ENCODE measurements around the gene RABL6.
"Not testable (repeated sequence)": the region's sequence is repeated elsewhere in the genome, so short reads cannot be mapped to it uniquely, and the experiment has no call there.

RABL6 gene

DNA sequence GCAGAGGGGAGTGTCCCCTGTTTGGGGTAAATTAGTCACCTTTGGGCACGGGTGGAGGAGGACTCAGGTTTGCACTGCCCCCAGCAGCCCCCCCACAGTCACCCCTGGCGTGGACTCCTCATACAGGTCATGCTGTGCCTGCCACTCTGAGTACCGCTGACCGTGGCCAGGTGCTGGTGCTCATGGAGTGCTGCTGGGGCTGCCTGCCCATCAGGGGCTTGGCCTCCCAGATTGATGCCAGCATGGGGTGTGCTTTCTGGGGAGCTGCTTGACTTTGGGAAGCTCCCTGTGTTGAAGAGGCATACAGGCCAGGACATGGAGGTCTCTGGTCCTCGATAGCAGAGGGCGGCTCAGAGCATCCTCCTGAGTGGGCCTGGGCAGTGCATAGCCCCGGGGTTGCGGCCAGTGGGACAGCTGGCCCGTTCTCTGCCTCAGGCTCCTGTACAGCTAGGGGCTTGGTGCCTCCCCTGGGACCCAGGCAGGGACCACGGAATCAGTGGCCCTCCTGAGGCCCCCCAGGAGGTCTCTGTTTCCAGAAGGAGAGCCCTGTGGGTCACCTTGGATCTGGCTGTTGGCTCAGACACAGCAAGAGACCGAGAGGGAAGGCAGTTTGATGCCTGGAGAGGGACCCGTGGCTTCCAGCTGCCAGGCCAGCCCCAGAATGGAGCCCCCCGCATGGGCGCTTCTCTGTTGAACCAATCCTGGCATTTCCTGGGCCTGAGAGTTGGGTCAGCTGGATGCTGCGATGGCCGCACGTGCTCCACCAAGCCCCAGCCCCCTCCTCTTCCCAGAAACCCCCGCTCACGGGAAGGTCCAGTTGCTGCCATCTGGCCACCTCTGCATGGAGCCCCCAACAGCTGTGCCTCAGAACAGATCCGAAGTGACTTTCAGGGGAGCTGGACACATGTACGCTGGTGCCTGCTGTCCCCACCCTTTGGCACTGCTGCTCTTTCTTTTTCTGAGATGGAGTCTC, 28.5 kb downstream of the RABL6 start:
- DNase-seq (ENCODE audit: low spot score) = no peak

DNA sequence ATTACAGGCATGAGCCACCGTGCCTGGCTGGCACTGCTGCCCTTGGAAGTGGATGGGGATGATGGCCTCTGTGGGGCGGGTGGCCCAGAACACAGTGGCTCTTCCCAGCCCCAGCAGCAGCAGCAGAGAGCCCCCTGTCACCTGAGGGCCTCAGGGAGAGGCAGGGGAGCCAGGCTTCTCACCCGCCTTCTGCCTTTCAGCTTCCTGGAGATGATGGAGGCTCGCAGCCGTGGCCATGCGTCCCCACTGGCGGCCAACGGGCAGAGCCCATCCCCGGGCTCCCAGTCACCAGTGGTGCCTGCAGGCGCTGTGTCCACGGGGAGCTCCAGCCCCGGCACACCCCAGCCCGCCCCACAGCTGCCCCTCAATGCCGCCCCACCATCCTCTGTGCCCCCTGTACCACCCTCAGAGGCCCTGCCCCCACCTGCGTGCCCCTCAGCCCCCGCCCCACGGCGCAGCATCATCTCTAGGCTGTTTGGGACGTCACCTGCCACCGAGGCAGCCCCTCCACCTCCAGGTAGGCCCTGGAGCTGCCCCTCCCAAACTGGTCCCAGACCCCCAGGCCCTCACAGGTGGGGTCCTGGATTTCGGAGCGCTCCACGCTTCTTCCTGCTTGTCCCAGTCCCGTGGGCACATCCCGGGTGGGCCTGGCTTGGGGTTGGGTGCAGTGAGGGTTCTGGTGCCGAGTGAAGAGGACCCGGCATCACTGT, 29.6 kb downstream of the RABL6 start:
- DNase-seq (ENCODE audit: low spot score) = no peak

DNA sequence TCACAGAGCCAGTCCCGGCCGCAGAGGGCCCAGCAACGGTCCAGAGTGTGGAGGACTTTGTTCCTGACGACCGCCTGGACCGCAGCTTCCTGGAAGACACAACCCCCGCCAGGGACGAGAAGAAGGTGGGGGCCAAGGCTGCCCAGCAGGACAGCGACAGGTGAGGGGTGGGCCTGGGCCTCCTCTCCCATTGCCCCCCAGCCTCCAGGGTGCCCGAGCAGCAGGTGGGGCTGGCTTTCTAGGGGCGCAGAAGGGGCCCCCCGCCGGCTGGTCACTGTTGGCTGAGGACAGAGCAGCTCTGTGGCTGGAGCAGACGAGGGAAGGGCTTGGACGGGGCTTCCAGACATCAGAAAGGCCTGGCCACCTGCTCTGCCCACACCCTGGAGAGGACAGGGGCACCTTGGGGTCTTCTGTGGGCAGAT, 30.1 kb downstream of the RABL6 start:
- not testable (repeated sequence) for DNase-seq (ENCODE audit: low spot score)

DNA sequence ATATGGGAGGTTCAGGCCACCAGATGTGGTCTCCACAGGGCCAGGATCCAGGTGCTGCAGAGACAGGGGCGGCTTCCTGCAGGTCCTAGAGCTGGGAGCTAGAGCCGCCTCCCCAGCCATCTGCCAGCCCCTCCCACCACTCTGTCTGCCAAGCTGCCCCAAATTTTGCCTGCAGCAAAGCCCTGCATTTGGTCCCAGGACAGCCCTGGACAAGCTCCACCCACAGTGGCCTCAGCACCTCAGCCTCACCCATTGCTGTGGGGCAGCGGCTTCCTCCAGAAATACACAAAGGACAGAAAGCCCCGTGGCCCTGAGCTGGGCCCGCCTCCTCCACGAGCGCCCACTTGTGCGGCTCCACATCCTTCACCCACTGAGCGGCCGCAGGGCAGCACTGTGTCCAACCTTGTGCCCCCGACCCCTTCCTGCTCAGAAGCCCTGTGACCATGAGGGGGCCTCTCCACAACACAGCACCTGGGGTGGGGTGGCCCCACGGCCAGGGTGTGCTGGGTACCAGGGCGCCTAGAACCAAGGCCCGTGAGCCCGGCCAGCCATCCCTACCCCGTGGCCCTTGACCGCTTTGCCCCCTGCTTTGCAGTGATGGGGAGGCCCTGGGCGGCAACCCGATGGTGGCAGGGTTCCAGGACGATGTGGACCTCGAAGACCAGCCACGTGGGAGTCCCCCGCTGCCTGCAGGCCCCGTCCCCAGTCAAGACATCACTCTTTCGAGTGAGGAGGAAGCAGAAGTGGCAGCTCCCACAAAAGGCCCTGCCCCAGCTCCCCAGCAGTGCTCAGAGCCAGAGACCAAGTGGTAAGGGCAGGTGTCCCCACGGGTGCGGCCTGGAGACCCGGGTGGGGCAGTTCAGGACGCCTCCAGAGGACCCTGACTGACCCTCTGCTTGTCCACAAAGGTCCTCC, 30.8 kb downstream of the RABL6 start:
- DNase-seq (ENCODE audit: low spot score) = no peak

DNA sequence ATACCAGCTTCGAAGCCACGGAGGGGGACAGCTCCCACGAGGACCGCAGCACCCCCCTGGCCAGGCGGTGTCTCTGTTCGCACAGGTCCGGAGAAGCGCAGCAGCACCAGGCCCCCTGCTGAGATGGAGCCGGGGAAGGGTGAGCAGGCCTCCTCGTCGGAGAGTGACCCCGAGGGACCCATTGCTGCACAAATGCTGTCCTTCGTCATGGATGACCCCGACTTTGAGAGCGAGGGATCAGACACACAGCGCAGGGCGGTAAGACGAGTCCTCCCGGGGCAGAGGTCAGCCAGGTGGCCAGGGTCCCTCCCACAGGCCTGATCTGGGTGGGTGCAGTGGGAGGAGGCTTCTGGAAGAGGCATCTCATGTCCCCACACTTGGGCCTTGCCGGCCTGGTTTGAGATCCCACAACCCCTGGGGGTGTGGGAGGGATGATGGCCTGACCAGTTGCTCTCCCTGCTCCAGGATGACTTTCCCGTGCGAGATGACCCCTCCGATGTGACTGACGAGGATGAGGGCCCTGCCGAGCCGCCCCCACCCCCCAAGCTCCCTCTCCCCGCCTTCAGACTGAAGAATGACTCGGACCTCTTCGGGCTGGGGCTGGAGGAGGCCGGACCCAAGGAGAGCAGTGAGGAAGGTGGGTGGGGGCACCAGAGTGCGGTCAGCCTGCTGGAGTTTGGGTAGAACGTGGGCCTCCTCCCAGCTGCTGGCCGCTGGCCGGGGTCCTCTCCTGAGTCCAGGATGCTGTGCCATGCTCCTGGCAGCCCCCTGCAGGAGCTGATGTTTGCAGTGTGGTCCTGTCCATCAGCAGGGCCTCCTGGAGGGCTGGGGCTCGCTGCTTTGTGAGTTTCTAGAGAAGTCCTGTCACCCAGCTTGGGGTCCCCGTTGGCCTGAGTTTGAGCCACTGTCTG, 31.7 kb downstream of the RABL6 start:
- no peak for DNase-seq (ENCODE audit: low spot score)

DNA sequence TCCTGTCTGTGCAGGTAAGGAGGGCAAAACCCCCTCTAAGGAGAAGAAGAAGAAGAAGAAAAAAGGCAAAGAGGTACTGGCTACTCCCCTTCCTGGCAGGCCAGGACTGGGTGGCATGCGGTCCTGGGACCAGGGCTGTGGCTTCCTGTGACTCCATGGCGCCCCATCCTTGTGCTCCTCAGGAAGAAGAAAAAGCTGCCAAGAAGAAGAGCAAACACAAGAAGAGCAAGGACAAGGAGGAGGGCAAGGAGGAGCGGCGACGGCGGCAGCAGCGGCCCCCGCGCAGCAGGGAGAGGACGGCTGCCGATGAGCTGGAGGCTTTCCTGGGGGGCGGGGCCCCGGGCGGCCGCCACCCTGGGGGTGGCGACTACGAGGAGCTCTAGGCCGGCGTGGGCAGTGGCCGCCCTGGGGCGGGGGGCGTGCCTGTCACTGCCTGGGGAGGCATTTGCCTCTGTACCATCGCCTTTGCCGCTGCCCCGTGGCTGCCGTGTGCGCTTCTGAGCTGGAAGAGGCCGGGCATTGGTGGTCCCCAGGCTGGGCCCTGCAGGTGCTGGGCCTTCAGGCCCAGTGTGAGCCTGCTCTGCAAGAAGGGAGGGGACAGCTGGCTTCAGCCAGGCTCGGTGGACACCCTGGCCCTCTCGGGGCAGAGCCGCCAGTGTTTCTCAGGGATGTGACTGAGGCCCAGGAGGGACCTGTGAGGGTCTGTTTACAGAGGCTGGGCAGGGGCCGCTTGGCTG, 32.6 kb downstream of the RABL6 start:
- DNase-seq (ENCODE audit: low spot score) = no peak

DNA sequence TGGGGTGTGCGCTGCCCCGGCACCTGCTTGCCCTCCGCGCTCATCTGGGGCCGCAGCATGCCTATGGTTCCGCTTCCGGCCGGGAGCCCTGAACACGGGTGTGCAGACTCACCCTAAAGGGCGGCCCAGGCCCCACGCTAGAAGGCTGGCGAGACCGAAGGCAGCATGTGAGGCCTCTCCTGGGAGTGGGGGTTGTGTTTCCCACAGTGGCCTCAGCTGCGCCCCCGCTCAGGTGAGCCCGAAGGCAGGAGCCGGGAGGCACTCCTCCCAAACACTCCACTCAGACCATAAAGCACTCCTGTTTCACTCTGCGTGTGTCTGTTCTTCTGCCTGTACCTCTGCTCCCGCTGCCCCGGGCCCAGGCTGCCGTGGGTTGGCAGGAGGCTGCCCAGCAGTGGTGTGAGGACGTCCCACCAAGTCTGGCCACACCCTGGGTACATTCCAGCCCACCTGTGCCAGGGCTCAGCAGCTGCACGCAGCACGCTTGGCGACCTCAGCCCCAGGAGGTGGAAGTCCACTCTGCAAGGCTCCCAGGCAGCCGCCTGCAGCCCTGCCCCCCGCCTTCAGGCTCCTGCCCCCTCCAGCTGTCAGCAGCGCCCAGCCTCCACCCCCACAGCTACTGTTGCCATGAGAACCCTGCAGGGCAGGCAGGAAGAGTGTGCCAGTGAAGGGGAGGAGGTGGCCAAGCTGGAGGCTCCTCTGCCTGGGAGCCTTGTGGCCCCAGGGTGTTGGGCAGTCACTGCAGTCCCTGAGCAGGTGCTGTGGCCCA, 33.3 kb downstream of the RABL6 start:
- DNase-seq (ENCODE audit: low spot score) = no peak

DNA sequence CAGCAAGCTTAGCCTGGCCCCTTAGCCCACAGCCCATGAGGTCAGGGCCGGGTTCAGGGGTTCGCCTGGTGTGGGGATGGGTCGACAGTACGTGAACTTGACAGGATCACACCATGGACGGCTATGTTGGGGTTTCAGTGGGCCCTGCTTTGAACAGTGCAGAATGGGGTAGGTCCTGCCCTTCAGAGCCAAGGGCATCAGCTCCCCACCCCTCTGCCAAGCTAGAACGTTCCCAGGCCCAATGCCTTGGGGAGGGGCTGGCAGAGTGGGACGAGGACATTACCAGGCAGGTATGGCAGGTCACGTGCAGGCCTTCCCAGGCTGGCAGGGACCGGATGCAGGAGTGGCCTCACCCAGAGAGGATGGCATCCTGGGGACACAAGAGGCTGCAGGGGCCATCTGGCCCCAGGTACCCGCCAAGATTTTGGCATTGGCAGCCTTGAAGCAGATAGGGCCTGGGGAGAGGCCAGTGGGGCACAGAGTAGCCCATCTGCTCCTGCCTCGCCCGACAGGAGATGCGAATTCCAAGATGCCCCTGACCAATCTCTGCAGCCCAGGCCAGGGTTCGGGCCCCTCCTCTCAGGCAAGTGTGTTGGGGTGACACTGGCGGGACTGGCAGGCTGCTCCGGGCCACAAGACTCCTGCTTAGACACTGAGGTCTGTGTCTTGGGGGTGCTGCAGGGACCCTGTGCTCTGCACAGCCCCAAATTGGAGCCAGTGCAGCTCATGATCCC, 34.1 kb downstream of the RABL6 start:
- not testable (repeated sequence) for DNase-seq (ENCODE audit: low spot score)

DNA sequence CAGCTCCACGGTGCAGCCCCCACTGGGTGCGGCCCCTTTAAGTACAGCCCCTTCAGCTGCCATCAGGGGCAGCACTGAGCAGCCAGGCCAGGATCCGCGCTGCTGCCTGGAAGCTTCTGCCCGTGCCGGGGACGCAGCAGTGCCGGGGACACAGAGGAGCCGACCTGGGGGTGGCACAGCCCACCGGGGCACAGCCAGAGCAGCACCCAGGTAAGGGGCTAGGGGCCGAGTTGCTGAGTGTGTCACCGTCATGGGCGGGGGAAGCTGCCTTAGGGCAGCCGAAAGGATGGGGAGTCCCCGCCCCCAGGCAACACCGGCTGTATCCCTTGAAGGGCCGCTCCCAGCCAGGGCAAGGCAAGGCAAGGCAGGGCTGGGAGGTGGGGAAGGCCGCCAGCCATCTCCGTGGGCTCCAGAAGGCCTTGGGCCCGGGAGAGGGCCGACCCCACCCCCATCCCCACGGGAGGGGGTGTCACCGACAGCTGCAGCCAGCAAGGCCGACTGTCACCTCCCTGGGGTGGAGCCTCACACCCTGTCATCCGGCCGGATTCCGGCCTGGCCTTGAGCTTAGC, 34.7 kb downstream of the RABL6 start, which contains the start of gene AJM1:
TSS of gene AJM1 (plus strand) at position 99 of the 569 bp plus-strand sequence. CDS start 1,937 bp downstream, outside the sequence.
- peak; percentile 55 for DNase-seq (ENCODE audit: low spot score)

DNA sequence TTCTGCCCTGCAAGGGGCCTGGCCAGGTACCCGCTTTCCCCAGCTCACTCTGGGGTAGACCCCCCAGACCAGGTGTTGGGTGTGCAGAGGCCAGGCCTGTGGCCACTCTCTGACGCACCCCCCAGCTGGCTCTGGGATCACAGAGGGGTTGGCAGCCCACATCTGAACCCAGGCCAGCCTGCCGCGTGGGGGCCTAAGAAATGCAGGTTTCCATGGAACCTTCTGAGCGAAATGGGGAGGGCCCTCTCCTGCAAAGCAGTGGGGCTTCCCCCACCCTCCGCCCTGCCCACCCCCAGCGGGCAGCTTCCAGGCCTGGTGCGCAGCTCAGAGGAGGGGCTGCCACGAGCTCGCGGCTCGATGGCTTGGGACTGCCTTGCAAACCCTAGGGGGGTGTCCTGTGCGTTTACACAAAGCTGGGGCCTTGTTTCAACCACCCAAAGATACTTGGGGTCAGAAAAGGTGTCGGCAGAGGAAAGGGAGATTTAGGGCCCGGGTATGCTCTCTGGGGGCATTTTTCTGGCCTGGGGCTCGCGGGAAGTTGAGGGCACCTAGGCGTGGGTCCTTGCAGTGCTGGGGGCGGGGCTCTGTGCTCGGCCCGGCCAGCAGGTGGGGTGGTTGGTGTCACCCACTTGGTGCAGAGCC, 35.5 kb downstream of the RABL6 start:
- DNase-seq (ENCODE audit: low spot score) = not testable (repeated sequence)

DNA sequence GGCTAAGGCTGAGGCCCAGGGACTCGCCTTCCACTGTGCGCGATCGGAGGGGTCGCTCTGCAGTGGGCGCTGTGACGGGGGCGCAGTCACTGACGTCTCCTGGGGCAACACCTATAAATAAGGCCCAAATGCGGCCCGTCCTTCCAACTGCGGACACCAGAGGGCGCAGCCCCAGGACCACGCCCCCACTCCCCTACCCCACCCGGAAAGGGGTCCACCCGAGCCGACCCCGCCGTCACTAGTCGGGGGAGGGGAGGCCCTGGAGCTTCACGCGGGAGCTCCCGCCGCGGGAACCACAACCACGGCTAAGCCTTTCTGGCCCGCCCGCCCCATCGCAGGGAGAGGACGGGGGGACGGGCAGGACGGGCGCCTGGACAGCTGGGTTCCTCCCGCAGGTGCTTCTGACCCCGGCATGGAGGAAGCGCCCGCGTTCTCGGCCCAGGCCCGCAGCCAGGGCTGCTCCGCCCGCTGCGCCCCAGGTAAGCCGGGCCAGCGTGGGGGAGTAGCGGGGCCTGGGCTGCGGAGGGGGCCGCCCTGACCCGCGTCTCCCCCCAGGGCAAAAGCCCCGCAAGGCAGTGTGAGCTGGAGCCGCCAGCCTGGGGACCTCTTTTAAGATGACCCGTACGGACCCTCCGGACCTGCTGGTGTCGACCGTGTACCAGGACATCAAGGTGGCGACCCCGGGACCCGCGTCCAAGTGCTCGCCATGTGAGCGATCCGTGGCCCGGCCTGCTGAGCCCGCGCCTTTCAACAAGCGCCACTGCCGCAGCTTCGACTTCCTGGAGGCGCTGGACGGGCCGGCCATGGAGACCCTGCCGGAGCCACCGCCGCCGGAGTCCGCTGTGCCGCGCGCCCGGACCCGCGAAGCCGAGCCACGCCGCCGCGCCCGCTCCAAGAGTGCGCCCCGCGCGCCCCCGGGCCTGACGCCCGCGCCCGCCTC, 36.3 kb downstream of the RABL6 start:
- DNase-seq (ENCODE audit: low spot score) = not testable (repeated sequence)

DNA sequence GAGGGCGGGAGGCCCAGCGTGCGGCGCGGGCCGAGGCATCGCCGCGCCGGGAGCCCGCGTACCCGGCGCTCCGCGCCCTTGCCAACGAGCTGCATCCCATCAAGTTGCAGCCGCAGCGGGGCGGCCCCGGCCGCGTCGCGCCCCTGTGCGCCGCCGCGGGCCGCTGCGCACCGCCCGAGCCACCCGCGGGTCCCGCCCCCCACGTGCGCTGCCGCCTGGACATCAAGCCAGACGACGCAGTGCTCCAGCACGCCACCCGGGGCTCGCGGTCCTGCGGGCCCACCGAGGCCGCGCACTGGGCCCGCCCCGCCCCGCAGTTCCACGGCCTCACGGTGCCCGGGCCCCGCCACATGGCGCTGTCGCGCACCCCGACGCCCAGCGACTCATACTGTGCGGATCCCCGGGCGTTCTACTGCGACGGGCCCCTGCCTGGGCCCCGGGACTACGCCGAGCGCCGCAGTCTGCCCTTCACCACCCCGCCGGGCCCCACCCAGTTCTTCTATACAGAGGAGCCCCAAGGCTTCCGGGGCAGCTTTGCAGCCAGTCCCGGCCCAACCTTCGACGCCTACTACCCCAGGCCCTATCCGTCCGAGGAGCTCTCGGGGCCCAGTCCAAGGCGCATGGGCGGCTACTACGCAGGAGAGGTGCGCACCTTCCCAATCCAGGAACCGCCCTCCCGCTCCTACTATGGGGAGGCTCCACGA, 37.2 kb downstream of the RABL6 start:
- no peak for DNase-seq (ENCODE audit: low spot score)

DNA sequence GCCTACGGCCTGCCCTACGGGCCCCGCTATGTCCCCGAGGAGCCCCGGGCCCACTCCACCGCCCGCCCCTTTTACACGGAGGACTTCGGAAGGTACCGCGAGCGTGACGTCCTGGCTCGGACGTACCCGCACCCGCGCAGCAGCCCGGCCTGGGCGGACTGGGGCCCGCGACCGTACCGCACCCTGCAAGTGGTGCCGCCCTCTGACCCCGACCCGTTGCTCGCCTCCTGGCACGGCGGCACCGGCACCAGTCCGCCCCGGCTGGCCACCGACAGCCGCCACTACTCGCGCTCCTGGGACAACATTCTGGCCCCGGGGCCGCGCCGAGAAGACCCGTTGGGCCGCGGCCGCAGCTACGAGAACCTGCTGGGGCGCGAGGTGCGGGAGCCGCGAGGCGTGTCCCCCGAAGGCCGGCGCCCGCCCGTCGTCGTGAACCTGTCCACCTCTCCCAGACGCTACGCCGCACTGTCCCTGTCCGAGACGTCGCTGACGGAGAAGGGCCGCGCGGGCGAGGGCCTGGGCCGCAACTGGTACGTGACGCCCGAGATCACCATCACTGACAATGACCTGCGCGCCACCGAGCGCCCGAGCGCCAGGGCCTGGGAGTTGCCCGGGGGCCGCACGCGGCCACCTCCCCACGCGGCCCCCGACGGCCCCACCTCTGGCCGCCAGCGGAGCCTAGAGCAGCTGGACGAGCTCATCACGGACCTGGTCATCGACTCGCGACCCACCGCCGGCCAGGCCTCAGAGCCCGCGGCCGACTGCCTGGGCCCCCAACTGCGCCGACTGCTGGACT, 37.9 kb downstream of the RABL6 start:
- no peak for DNase-seq (ENCODE audit: low spot score)

DNA sequence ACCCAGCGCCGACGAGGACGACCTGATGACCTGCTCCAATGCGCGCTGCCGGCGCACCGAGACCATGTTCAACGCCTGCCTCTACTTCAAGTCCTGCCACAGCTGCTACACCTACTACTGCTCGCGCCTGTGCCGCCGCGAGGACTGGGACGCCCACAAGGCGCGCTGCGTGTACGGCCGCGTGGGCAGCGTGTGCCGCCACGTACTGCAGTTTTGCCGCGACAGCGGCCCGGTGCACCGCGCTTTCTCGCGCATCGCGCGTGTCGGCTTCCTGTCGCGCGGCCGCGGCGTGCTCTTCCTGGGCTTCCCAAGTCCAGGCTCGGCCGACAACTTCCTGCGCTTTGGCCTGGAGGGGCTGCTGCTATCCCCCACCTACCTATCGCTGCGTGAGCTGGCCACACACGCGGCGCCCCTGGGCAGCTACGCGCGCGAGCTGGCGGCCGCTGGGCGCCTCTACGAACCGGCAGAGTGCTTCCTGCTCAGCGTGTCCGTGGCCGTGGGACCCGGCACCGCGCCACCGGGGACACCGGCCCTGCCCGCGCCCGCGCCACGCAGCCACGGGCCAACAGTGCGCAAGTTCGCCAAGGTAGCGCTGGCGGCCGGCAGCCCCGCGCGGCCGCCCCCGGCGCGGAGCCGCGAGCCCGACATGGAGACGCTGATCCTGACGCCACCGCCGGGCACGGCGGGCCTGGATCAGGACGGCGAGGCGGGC, 38.8 kb downstream of the RABL6 start:
- no peak for DNase-seq (ENCODE audit: low spot score)
